HepG2 (cell line): ENCODE data around the gene PPOX. TPM values are rescaled to one million over a fixed set of nuclear protein-coding genes. Genes with fewer than 3 reads are reported as not detected.

Experiments used
- BCL6 ChIP-seq: IDR thresholded peaks from 2 replicates; pipeline ENCODE4 v1.6.1; 2016; ENCODE audit warnings: missing genetic modification reagents, missing compliant biosample characterization
- BRD4 ChIP-seq: sonication (generic); formaldehyde crosslinking; IDR thresholded peaks from 2 replicates; pipeline ENCODE4 v1.4.0; 2020; ENCODE audit warnings: missing genetic modification reagents
- KDM2A ChIP-seq: sonication (generic); formaldehyde crosslinking; IDR thresholded peaks from 2 replicates; pipeline ENCODE4 v1.4.0; 2020; ENCODE audit warnings: low read depth, missing genetic modification reagents, borderline replicate concordance
- MAF1 ChIP-seq: sonication (generic); formaldehyde crosslinking; IDR thresholded peaks from 2 replicates; pipeline ENCODE4 v1.5.0; 2020; ENCODE audit warnings: missing genetic modification reagents, borderline replicate concordance
- MAFG ChIP-seq: sonication (generic); formaldehyde crosslinking; IDR thresholded peaks from 2 replicates; pipeline ENCODE4 v1.5.1; 2020; ENCODE audit warnings: mild to moderate bottlenecking, missing genetic modification reagents
- SIX4 ChIP-seq: sonication (generic); formaldehyde crosslinking; IDR thresholded peaks from 2 replicates; pipeline ENCODE4 v1.4.0; 2020; ENCODE audit warnings: missing genetic modification reagents
- XRCC5 ChIP-seq: fragments of 200-400 bp; formaldehyde crosslinking; optimal IDR thresholded peaks from 2 replicates; pipeline ENCODE3; 2017; ENCODE audit warnings: mild to moderate bottlenecking, low read length
- YEATS4 ChIP-seq: sonication (generic); formaldehyde crosslinking; IDR thresholded peaks from 2 replicates; pipeline ENCODE4 v1.4.0; 2020; ENCODE audit warnings: missing genetic modification reagents, borderline replicate concordance
- ZNF251 ChIP-seq: sonication (generic); formaldehyde crosslinking; IDR thresholded peaks from 2 replicates; pipeline ENCODE4 v1.9.0; 2021; ENCODE audit warnings: mild to moderate bottlenecking, missing genetic modification reagents
- ZNF263 ChIP-seq: sonication (generic); formaldehyde crosslinking; IDR thresholded peaks from 2 replicates; pipeline ENCODE4 v1.4.0; 2020; ENCODE audit warnings: missing genetic modification reagents
- ZSCAN25 ChIP-seq: sonication (generic); formaldehyde crosslinking; IDR thresholded peaks from 2 replicates; pipeline ENCODE4 v1.8.0; 2022; ENCODE audit warnings: mild to moderate bottlenecking, missing genetic modification reagents
- polyA plus RNA-seq, 8 experiments: library from polyadenylated mRNA; depleted of rRNA in 3 of 8; stranded (reverse) in 7 of 8; unstranded in 1 of 8; fragments of >200 nt; fragmentation: Illumina TruSeq in 4 of 8; extraction: Trizol in 4 of 8; gene quantifications; 2 replicates each; pipeline versions ENCODE4 v1.2.1 to v1.2.3, GENCODE V29; 2011 to 2016; ENCODE audit warnings: low read depth in 4 of 8, missing spikeins in 1 of 8, mixed read lengths in 1 of 8; ENCODE audit not compliant: insufficient read depth in 1 of 8
- total RNA-seq, 5 experiments: library from RNA; depleted of rRNA; stranded (reverse); fragments of >200 nt; fragmentation: Illumina TruSeq; extraction: Trizol; gene quantifications; 2 replicates each; pipeline ENCODE4 v1.2.3, GENCODE V29; 2016; ENCODE audit warnings: low read depth in 1 of 5
- TF ChIP-seq, protein P1 (sequence below): fragments of 450-650 bp; IDR thresholded peaks from 2 replicates; pipeline ENCODE4 v1.6.1; 2017; ENCODE audit warnings: mild to moderate bottlenecking
- TF ChIP-seq, protein P2 (sequence below): sonication (generic); formaldehyde crosslinking; IDR thresholded peaks from 2 replicates; pipeline ENCODE4 v1.9.0; 2022; ENCODE audit warnings: missing genetic modification reagents, mild to moderate bottlenecking, borderline replicate concordance
- TF ChIP-seq, protein P3 (sequence below), 2 experiments: sonication (generic) in 1 of 2; formaldehyde crosslinking in 1 of 2; IDR thresholded peaks; 2 replicates each; pipeline versions ENCODE4 v1.4.0 to v1.6.1; 2018 to 2020; ENCODE audit warnings: missing genetic modification reagents in 2 of 2, borderline replicate concordance in 1 of 2, low read depth in 1 of 2, mild to moderate bottlenecking in 1 of 2, missing biosample characterization in 1 of 2
- TF ChIP-seq, protein P4 (sequence below): sonication (generic); formaldehyde crosslinking; IDR thresholded peaks from 2 replicates; pipeline ENCODE4 v1.8.1; 2023; ENCODE audit warnings: mild to moderate bottlenecking, missing genetic modification reagents
- TF ChIP-seq, protein P5 (sequence below): sonication (generic); formaldehyde crosslinking; IDR thresholded peaks from 2 replicates; pipeline ENCODE4 v1.4.0; 2020; ENCODE audit warnings: mild to moderate bottlenecking, missing genetic modification reagents
- TF ChIP-seq, protein P6 (sequence below): sonication (generic); formaldehyde crosslinking; IDR thresholded peaks from 2 replicates; pipeline ENCODE4 v1.4.0; 2020; ENCODE audit warnings: mild to moderate bottlenecking, missing genetic modification reagents

Gene PPOX
- total and polyA plus RNA-seq, 2 of the 13 experiments (the other 11 are each of a cell fraction or from before 2014, with no cell fraction given) = 15.5 to 27.7 TPM

DNA sequence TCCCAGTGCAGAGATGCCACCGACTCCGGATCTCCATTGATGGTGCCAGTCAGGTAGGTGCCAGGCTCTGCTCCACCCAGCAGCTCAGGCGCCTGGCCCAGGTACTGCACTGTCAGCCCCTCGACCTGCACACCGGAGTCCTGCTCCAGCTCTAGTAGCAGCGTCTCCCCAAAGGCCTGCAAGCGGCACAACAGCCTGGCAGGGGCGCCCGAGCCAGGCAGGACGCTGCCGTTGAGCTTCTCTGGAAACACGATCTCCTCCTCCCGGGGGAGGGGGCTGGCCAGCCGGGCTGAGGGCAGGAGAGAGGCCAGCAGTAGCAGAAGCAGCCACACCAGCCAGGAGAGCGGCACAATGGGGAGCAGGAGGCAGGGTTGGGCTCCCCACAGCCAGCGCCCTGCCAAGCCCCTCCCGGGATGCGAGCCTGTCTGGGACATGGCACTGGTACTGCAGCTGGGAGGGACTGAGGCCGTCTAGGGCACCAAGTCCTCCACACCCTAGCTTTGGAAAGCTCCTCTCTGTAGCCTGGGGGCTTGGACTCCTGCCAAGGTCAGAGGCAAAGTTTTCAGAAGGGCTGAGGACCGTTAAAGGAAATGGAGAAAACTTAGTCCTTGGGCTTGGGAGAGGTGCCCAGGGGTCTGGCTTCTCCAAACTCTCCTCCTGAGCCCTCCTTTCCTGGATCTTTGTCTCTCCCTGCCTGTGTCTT lies 32.1 kb downstream of the PPOX start (continued):
- TF ChIP-seq, protein P1, sequence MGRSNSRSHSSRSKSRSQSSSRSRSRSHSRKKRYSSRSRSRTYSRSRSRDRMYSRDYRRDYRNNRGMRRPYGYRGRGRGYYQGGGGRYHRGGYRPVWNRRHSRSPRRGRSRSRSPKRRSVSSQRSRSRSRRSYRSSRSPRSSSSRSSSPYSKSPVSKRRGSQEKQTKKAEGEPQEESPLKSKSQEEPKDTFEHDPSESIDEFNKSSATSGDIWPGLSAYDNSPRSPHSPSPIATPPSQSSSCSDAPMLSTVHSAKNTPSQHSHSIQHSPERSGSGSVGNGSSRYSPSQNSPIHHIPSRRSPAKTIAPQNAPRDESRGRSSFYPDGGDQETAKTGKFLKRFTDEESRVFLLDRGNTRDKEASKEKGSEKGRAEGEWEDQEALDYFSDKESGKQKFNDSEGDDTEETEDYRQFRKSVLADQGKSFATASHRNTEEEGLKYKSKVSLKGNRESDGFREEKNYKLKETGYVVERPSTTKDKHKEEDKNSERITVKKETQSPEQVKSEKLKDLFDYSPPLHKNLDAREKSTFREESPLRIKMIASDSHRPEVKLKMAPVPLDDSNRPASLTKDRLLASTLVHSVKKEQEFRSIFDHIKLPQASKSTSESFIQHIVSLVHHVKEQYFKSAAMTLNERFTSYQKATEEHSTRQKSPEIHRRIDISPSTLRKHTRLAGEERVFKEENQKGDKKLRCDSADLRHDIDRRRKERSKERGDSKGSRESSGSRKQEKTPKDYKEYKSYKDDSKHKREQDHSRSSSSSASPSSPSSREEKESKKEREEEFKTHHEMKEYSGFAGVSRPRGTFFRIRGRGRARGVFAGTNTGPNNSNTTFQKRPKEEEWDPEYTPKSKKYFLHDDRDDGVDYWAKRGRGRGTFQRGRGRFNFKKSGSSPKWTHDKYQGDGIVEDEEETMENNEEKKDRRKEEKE = no peak
- TF ChIP-seq, protein P2, sequence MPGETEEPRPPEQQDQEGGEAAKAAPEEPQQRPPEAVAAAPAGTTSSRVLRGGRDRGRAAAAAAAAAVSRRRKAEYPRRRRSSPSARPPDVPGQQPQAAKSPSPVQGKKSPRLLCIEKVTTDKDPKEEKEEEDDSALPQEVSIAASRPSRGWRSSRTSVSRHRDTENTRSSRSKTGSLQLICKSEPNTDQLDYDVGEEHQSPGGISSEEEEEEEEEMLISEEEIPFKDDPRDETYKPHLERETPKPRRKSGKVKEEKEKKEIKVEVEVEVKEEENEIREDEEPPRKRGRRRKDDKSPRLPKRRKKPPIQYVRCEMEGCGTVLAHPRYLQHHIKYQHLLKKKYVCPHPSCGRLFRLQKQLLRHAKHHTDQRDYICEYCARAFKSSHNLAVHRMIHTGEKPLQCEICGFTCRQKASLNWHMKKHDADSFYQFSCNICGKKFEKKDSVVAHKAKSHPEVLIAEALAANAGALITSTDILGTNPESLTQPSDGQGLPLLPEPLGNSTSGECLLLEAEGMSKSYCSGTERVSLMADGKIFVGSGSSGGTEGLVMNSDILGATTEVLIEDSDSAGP (CRISPR knock-in tag) = peak; percentile 36; the same call in 1 of the 2 replicates
- TF ChIP-seq MAF1 (CRISPR knock-in tag) = no peak
- TF ChIP-seq MAFG (CRISPR knock-in tag) = peak; percentile 50; the same call in 1 of the 2 replicates
- TF ChIP-seq BRD4 (CRISPR knock-in tag) = no peak
- TF ChIP-seq, protein P3, sequence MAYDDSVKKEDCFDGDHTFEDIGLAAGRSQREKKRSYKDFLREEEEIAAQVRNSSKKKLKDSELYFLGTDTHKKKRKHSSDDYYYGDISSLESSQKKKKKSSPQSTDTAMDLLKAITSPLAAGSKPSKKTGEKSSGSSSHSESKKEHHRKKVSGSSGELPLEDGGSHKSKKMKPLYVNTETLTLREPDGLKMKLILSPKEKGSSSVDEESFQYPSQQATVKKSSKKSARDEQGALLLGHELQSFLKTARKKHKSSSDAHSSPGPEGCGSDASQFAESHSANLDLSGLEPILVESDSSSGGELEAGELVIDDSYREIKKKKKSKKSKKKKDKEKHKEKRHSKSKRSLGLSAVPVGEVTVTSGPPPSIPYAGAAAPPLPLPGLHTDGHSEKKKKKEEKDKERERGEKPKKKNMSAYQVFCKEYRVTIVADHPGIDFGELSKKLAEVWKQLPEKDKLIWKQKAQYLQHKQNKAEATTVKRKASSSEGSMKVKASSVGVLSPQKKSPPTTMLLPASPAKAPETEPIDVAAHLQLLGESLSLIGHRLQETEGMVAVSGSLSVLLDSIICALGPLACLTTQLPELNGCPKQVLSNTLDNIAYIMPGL (CRISPR knock-in tag; IDR thresholded peaks at IDR 0.05; ENCODE audit: borderline replicate concordance in 1 of 2, low read depth in 1 of 2) = 0 out of 4 replicates have a peak, but pooled peaks of 1 of the 2 experiments have one; percentile 25
- peak; percentile 56; the same call in 1 of the 2 replicates for TF ChIP-seq SIX4 (CRISPR knock-in tag)
- TF ChIP-seq XRCC5 = peak; percentile 34
- TF ChIP-seq BCL6 (CRISPR knock-in tag) = no peak
- TF ChIP-seq, protein P4, sequence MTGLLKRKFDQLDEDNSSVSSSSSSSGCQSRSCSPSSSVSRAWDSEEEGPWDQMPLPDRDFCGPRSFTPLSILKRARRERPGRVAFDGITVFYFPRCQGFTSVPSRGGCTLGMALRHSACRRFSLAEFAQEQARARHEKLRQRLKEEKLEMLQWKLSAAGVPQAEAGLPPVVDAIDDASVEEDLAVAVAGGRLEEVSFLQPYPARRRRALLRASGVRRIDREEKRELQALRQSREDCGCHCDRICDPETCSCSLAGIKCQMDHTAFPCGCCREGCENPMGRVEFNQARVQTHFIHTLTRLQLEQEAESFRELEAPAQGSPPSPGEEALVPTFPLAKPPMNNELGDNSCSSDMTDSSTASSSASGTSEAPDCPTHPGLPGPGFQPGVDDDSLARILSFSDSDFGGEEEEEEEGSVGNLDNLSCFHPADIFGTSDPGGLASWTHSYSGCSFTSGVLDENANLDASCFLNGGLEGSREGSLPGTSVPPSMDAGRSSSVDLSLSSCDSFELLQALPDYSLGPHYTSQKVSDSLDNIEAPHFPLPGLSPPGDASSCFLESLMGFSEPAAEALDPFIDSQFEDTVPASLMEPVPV (CRISPR knock-in tag) = 0 out of 2 replicates have a peak, but pooled peaks have one; percentile 47
- peak; percentile 21; the same call in 1 of the 2 replicates for TF ChIP-seq ZNF263
- TF ChIP-seq YEATS4 = peak; percentile 36; the same call in 1 of the 2 replicates
- no peak for TF ChIP-seq ZNF251 (CRISPR knock-in tag)
- peak; percentile 42; the same call in 1 of the 2 replicates for TF ChIP-seq ZSCAN25 (CRISPR knock-in tag)
- TF ChIP-seq, protein P5, sequence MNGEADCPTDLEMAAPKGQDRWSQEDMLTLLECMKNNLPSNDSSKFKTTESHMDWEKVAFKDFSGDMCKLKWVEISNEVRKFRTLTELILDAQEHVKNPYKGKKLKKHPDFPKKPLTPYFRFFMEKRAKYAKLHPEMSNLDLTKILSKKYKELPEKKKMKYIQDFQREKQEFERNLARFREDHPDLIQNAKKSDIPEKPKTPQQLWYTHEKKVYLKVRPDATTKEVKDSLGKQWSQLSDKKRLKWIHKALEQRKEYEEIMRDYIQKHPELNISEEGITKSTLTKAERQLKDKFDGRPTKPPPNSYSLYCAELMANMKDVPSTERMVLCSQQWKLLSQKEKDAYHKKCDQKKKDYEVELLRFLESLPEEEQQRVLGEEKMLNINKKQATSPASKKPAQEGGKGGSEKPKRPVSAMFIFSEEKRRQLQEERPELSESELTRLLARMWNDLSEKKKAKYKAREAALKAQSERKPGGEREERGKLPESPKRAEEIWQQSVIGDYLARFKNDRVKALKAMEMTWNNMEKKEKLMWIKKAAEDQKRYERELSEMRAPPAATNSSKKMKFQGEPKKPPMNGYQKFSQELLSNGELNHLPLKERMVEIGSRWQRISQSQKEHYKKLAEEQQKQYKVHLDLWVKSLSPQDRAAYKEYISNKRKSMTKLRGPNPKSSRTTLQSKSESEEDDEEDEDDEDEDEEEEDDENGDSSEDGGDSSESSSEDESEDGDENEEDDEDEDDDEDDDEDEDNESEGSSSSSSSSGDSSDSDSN (CRISPR knock-in tag) = peak; percentile 52
- TF ChIP-seq KDM2A (CRISPR knock-in tag) = 0 out of 2 replicates have a peak, but pooled peaks have one; percentile 21
- TF ChIP-seq, protein P6, sequence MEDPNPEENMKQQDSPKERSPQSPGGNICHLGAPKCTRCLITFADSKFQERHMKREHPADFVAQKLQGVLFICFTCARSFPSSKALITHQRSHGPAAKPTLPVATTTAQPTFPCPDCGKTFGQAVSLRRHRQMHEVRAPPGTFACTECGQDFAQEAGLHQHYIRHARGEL = 0 out of 2 replicates have a peak, but pooled peaks have one; percentile 68
